ENCODE results near the gene ALDOA.
"Not testable (repeated sequence)": the region's sequence is repeated elsewhere in the genome, so short reads cannot be mapped to it uniquely, and the experiment has no call there.

Gene ALDOA

DNA sequence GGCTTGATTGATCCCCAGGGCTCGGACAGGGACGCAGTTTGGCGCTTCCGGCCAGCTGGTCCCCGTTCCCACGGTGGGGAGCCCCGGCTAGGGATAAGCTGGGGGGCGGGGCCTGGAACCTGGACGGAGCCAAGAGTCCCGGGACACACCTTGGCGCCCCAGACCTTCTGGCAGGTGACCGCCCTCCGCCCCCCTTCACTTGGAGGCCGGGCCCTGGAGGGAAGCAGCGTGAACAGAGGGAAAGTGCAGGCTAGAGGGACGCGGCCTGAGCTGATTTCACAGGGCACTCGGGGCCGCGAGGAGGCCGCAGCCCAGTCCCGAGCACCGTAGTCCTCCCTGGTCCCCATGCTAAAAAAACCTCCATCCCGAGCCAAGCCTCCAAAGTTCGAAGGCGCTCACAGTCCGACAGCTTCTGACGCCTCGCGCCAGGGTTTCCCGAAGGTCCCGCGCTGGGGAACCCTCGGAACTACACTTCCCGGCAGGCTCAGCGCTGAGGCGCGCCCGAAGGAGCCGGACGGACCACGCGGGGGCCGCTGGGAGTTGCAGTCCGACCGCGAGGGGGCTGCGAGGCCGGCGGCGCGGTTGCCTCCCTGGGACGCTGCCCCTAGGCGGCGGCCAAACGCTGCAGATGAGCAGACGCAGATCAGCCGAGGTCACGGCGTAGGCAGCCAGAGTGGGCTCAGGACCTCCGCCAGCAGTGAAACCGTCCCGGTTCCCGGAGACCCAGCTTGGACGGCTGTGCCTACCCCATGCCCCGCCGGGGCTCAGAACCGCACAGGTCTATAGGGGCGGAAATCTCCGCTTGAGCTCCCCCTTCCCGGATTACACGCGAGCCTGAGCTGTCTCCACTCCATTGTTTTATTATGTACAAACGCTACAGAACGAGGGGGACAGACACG lies 26.2 kb downstream of the ALDOA start, which contains the start of gene TBX6:
Gene TBX6 (minus strand): TSS at position 451 of the 899 bp plus-strand sequence. CDS start 731 bp downstream, outside the sequence.
- DNase-seq (ENCODE audit: low spot score): peak; percentile 96

DNA sequence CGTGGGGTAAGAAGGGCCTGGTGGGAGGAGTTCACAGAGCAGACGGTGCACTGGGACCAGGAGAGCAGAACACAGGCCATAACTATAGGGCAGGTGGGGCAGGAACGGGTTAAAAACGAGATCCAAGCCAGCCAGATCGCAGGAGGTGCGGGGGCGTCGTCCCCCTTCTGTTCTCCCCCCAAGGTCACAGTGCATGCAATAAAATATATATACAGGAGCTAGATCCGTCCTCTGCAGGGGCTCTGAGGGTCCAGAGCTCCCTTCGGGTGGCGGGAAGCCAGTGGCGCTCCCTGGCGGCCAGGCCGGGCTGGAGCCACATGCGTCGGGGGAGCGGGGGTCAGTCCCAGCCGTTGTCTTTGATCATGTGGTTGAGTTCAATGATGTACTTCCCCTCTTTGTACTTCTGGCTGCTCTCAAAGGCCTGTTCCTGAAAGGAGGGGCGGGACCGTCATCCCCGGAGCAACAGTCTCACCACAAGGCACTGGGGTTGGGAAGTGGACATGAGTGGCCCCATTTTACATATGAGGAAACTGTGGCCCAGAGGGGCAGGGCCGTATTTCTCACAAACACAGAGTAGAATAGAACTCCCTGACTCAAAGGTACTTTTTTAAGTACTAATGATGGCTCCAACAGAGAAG lies 26.9 kb downstream of the ALDOA start:
- peak; percentile 80 for DNase-seq (ENCODE audit: low spot score)

DNA sequence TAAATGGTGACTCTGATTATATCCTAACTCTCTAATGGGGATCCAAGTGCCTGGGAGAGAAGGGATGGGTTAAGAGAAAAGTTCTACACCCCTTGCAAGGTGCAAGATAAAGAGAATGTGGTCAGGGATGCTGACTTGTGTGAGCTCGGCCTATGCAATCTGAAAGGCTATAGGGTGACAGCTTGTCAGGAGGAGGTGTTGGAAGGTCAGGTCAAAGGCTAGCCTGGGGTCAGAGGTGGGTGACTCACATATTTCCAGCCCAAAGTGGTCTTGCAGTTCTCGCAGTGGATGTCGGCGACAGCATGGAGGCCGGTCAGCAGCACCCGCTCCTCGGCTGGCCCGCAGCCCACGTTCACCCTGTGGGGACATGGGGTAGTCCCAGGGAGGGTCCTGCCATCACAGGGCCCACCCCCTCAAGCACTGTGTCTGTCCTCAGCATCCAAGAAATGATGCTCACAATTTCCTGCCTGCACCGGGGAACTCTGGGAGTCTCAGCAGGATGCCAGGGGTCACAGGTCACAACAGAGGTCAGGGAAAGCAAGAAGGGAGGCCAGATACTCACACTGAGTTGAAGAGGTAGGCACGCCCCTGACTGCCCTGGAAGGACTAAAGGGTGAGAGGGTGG lies 29.1 kb downstream of the ALDOA start:
- DNase-seq (ENCODE audit: low spot score): peak; percentile 70

DNA sequence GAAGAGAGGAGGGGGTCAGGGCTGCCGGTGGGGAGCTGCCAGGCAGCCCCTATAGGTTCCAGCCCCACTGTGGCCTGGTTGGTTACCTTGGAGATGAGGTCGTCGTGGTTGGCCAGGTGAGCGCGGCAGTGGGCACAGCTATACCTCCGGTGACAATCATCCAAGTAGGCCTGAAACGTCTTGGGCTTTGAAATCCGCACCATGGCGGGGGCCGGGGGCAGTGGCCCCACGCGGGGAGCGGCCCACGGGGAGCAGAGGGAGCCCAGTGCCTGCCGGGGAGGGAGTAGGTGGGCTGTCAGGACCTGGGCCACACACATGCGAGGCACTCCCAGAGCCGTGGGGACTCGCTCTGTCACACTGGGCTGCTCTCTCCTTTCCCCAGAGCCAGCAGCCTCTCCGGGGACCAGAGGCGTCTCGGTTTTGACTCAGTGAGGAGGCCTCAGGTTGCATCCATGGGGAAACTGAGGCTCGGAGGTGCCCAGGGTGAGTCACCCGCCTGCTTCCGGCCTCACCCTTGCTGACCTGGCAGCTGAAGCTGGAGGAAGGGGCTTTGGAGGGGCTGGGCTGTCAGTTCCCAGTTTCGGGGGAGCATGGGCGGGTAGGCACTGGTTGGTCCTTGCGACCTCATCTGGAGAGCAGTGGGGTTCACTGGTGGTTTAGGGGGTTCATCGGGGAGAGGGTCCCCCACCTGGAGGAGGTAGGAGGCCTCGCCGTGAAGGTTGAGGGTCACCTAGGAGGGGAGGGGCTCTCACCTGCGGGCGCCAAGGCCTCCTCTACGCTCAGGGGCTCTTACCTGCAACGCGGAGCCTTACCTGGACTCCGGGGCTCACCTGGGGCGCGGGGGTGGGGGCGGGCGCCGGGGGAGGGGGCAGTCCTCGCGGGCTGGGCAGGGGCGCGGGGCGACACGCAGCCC lies 29.9 kb downstream of the ALDOA start:
- DNase-seq (ENCODE audit: low spot score): no peak

DNA sequence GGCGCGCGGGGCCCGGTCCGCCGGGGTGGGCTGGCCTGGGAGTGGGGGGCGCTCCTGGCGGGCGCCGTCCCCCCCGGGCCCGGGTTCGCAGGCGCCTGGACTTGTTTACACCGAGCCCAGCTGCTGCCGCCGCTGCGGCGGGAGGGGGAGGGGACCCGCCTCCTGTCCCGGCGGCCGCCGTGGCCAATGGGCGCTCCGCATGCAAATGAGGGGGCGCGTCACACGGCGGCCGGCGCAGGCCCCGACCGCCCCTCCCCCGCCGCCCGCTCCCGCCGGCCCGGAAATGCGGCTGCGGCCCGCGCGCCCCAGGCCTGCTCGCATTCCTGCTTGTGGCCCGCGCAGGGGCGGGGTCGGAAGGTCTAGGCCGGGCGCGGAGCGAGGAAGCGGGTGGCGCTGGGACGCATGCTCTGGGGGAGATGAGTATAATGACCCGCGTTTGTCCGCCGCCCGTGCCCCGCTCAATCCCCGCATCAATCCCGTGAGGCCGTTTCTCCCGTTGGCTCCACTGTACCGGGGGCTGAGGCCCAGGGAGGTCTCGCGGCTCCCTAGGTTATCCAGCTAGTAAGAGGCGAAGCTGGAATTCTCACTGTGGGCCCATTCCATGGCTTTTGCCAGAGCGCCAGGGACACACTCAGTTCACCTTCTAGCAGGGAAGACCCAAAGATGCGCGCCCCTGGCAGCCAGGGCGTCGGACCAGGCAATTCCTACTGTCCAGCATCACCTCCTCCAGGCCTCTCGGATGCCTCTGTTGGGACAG lies 30.7 kb downstream of the ALDOA start, which contains the start of gene YPEL3:
Gene YPEL3 (minus strand): TSS at position 109 of the 757 bp plus-strand sequence. CDS start 731 bp downstream, outside the sequence.
- DNase-seq (ENCODE audit: low spot score): peak; percentile 96

DNA sequence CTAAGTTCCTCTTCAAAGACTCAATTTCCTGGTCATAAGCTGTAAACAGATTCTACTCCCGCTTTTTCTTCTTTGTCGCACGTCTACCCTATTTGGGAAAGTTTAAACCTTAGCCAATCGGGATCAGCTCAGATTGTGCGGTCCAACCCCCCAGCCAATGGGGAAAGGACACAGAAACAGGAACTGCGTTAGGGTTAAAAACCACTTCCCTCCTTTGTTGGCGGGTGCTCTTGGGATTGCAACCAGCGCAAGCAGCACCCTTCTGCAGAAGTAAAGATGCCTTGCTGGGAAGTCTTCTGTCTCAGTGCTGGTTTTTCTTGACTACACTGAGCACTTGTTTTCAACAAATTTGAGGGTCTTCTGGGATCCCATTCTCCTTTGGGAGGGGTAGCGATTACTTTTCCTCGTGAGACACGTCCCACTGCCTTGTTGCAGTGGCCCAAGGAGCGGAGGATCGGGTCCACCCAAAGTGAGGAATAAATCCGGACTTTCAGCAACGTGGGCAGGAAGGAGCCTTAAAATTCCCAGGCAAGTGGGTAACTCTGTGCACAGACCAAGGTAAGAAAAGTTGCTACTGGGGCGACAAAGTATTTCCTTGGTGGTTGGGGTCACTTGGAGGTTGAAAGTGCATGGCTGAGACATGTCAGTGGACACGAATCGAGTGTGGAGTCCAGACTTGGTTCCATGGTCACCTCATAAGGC lies 31.5 kb downstream of the ALDOA start:
- peak; percentile 85 for DNase-seq (ENCODE audit: low spot score)

DNA sequence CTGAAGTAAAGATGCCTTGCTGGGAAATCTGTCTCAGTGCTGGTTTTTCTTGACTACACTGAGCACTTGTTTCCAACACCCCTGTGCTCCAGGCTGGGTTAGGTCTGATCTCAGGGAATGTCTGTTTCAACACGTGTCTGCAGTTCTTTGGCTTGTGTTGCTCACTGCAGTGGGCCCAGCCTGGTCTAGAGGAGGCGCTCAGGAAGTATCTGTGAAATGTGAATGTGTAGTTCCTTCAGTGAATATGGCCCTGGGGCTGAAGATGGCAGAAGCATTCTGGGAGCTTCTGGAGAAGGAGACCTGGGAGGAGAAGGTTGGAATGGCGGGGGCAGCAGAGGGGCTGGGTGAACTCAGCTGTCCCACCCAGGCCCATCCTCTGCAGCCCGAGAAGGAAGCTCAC lies 38.5 kb downstream of the ALDOA start:
- DNase-seq (ENCODE audit: low spot score): no peak

DNA sequence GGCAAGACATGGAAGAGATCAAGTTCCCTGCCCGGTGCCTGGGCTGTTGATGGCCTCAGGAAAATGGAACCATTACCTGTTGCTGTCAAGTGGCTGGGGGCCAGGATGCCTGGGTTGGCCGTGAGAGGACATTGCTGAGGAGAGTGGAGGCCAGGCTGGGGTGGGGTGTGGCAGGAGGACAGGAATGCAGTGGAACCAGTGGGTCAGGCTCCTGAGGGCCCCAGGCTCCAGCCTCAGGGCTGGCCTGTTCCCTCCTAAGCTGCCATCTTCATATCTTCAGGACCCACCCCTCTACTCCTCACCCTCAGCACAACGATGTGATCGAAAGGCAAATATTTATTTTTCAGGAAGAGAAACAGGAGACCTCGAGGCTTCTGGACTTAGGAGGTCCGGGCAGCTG lies 38.9 kb downstream of the ALDOA start:
- no peak for DNase-seq (ENCODE audit: low spot score)

DNA sequence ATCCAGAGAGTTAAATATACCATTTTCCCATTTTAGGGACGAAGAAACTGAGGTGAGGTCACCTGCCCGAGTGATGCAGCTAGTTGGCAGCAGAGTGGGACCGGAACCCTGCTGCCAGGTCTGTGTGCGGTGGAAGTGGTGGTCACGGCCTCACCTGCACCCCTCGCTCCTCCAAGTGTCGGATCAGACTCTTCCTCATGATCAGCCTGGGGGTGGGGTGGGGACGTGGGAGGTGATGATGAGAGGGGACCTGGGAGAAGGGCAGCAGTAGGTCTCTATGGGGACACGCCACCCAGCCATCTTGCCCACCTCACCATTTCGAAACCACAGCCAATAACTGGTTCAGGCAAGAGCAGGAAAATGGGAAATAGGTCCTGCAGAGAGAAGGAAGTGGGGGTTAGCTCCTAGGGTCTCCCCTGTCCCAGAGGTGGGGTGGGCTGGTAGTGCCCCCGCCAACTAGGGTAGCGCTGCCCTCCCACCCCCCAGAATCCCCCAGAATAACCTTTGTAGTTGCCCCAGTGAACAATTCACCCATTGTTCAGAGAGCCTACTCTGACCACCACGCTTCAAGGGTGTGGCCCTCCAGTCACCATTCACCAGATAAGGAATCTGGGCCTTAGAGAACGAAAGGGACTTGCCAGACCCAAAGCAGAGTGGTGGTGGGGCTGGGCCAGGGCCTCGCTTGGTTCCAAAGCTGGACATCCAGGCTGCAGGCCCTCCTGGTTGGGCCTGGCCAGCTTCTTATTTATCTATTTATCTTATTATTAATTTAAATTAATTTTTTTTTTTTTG lies 42.7 kb downstream of the ALDOA start:
- no peak for DNase-seq (ENCODE audit: low spot score)

DNA sequence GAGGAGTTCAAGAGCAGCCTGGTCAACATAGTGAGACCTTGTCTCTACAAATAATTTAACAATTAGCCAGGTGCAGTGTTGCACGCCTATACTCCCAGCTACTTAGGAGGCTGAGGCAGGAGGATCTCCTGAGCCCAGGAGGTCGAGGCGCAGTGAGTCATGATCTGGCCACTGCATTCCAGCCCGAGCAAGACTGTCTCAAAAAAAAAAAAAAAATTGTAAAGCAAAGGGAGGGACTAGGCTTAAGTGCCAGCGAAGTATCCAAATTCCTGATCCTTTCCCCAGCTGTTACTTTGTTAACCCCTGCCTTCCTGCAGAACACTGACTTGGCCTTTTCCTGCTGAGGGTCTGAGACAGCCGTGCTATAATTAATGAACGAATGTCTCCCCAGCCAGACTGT lies 45.1 kb downstream of the ALDOA start:
- no peak for DNase-seq (ENCODE audit: low spot score)

DNA sequence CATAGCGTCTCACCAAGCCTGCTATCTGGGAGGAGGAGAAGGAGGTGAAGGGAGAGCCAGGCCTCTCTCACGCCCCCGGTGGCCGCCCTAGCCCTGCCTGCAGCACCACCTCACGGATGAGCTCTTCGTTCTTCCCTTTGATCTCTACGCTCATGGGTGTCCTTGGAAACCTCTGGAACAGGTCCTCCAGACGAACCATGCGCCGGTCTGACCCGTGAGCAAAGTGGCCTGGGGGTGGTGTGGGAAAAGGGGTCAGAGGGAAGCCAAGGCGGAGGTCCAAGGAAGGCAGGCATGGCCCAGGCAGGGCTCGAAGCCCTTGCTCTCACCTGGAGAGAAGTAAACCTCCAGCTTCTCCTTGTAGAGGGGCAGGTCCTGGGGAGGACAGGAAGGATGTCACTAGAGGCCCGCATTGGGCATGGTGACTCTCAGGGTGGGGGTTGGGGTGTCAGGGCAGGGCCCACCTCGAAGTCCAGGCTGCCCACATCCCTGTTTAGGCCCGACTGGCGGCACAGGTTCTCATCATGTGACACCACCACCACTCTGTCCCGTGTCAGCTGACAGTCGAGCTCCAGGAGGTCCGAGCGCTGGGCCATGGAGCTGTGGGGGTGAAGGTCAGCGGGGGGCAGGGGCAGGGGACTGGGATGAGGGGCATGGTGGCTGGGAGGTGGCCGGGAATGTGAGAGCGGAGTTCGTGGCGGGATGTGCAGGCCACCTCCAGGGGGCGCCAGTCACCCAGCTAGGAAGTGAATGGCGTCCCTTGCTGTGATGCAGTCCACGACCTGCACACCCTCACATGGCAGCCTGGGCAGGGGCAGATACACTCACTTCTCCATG lies 46.9 kb downstream of the ALDOA start:
- DNase-seq (ENCODE audit: low spot score): peak; percentile 76

DNA sequence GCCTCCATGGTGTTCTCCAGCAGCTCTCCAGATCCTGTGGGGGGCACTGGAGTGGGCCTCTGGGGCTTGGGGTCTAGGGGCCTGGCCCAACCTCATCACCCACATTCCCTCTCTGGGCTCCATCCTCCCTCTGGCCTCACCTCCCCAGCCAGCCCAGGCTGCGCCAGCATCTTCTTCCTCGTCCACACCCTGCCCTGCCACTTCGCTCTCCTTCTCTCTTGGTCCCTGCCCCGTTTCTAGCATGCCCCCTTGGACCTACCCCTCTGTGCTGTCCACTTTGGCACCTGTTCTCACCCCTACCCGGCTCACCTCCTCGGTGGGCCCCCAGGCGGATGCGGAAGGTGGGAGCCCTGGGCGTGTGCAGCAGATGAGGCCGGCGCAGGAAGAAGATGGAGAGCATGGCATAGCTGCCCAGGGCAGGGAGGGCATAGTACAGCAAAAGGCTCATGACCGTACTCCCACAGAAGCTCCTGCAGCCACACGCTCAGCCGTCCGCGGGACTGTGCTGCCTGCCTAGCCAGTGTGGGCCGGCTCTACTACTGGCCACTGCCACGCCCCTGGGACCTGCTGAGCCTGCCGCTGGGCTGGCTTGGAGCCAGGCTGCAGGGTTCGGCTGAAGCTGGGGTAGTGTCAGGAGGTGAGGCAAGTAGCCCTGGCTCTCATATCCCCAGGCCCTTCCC lies 47.6 kb downstream of the ALDOA start, which contains the start of gene GDPD3:
Gene GDPD3 (minus strand): TSS at position 507 of the 680 bp plus-strand sequence. CDS start 59 bp downstream, at position 448.
- peak; percentile 57 for DNase-seq (ENCODE audit: low spot score)

DNA sequence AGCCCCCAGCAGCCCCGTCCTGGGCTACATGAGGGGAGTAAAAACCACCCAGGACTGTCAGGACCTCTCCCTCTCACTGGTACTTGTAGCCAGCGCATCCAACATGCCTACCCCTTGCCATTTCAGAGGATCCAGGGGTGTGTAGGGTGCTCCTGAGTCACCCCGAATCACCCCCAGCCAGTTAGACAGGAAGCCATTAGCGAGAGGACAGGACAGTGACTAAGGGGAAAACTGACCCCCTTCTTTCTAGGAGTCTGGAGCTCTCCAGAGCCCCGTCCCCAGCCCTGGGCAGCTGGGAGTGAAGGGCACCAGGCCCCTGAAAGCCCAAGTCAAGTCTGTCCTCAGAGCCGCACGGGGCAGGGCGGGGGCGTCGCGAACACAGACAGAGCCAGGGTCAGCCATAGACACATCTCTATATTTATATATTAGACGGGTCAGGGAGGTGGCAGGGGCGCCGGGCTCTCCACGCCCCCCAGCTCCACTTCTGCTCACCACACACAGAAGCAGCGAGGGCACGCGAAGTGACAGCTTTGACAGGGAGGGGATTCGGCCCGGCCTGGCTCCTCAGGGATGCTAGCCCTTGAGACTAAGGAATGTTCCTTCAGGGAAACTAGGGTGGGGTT lies 48.3 kb downstream of the ALDOA start:
- no peak for DNase-seq (ENCODE audit: low spot score)

DNA sequence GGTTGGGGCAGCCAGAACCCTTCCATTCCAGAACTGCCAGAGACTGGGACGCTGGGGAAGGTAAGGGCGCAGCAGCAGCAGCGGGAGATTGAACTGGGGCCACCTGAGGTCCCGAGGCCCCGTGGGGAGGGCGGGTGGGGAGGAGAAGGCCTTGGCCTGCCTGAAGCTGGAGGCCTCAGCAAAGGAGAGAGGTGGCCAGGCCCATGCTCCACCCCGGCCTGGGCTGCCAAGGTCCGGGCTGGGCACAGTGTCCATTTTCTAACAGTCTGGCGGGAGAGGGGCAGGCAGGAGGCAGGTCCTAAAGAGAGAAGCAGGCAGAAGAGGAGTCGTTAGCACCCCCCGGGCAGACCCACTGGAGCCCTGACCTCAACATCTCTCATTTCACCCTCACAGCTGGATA lies 48.9 kb downstream of the ALDOA start:
- no peak for DNase-seq (ENCODE audit: low spot score)

DNA sequence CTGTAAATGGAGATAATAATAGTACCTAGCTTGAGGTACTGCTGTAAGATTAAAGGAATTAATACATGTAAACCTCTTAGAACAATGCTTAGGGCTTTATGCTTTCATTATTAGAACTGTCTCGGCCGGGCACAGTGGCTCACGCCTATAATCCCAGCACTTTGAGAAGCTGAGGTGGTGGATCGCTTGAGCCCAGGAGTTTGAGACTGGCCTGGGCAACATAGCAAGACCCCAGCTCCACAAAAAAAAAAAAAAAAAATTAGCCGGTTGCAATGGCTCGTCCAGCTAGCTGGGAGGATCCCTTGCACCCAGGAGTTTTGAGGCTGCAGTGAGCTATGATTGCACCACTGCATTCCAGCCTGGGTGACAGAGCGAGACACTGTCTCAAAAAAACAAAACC lies 49.3 kb downstream of the ALDOA start:
- not testable (repeated sequence) for DNase-seq (ENCODE audit: low spot score)

DNA sequence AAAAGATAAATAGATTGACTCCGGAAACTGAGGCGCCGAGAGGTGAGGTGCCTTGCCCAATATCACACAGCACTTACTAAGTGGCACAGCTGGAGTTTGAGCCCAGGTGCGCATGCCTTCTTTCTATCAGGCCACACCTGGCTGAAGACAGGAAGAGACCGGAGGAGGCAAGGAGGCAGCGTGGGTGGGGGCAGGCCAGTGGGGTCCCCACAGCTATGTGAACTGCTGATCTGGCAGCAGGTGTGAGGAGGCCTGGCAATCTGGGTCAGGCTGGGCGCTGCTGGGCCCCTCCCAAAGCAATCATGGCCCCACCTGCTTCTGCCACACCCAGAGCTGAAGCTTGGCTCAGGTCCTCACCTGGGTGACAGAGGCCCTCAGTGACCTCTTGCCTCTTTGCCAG lies 49.7 kb downstream of the ALDOA start:
- DNase-seq (ENCODE audit: low spot score): no peak
